COR-L47 (cell line): ENCODE data around the gene HIF1A.
A peak's percentile ranks its signal among the peaks of the same experiment; 100 is the strongest.
"Not testable (repeated sequence)": the region's sequence is repeated elsewhere in the genome, so short reads cannot be mapped to it uniquely, and the experiment has no call there.

Source experiments
- DNase-seq: peaks from one replicate; lab custom pipeline; 2025; lab: John Stamatoyannopoulos, UW

The HIF1A gene

DNA sequence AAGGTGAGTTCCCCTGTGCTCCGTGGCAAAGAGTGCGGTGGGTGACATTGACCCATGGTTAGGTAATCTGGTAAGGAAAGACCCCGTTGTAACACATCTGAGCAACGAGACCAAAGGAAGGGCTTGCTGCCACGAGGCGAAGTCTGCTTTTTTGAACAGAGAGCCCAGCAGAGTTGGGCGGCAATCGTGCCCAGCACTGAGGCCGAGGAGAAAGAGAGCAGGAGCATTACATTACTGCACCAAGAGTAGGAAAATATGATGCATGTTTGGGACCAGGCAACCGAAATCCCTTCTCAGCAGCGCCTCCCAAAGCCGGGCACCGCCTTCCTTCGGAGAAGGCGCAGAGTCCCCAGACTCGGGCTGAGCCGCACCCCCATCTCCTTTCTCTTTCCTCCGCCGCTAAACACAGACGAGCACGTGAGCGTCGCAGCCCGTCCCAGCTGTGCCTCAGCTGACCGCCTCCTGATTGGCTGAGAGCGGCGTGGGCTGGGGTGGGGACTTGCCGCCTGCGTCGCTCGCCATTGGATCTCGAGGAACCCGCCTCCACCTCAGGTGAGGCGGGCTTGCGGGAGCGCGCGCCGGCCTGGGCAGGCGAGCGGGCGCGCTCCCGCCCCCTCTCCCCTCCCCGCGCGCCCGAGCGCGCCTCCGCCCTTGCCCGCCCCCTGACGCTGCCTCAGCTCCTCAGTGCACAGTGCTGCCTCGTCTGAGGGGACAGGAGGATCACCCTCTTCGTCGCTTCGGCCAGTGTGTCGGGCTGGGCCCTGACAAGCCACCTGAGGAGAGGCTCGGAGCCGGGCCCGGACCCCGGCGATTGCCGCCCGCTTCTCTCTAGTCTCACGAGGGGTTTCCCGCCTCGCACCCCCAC lies at the start of gene HIF1A:
Gene HIF1A (plus strand): TSS at position 684 of the 865 bp plus-strand sequence. CDS start 292 bp downstream, outside the sequence.
- peak; percentile 98 for DNase-seq

DNA sequence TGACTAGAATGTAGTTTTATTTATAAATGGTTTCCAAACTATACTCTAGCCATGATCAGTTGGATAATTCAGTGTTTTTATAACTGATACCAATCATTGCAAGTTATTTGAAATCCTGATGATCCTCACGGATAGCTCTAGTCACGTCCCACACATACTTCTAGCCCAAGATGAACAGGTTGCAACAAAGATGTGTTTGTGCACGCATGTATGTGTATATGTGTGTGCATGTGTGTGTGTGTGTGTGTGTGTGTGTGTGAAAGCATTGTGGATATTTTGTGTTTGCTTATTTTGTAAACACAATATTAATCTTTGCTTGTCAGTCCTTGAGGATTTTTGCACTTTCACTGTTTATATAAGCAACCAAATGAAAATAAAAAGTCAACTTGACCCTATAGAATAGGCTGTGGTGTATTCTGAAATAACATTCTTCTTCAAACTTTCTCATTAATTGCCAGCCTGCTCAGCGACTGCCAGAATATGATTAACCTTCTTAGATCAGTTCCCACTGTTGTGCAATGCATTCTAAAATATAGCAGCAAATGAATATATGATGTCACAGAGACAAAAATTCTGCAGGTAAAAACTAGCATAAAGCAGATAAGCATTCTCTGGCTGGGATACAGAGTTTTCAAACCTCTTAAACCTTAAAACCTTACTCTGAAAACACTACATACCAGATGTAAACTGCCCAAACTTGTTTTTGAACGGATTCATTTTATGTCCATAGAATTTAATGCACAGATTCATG lies 48.8 kb upstream of the HIF1A start:
- DNase-seq, result no peak

DNA sequence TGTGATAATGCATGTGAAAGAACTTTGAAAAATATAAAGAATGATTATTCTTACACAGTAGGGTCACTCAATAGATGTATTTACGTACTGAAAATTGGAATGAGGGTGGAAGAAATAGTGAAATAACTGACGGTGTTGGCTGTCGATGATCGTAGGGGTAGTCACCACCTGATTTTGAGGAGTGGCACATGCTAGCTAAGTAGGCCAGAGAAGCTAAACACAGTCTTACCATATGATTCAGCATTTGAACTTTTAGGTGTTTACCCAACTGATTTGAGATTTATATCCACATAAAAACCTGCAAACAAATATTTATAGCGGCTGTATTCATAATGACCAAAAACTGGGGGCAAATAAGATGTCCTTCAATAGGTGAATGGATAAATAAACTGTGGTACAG lies 47.6 kb upstream of the HIF1A start:
- no peak for DNase-seq

DNA sequence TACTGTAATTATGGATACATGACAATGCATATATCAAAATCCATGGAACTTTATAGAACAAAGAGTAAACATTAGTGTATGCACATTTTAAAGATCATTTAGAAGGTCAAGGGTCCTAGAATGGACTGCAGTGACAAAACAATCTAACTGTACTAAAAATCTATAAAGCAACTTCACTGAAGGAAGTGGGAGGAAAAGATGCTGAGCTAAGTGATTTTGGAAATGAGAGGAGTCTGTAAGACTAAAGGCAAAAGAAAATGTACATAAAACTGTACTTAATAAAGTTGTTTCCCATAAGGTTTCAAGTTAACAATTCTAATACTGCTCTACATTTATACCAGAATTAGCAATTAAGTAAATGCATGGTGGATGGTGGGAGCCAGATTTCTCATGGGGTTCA lies 46.9 kb upstream of the HIF1A start:
- DNase-seq, result no peak

GRCh38 chr14:61649283-61649682 lies 46.0 kb upstream of the HIF1A start:
- DNase-seq, result no peak

DNA sequence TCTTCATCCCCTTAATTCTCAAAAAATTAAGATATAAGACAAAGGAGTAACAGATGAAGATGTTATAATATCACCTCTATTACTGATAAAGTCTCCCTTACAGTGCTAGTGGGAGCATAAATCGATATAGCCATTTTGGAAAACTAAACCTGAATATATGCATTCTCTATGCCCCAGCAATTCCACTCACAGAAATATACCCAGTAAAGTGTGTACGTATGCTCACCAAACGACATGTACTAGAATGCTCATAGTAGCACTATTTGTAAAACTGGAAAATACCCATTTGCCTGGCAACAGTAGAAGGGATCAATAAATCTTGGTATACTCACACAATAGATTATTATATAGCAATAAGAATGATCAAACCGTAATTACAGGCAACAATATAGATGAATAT lies 44.0 kb upstream of the HIF1A start:
- no peak for DNase-seq

GRCh38 chr14:61652526-61653262 lies 42.6 kb upstream of the HIF1A start:
- DNase-seq, result no peak

GRCh38 chr14:61653507-61653906 lies 41.8 kb upstream of the HIF1A start:
- no peak for DNase-seq

DNA sequence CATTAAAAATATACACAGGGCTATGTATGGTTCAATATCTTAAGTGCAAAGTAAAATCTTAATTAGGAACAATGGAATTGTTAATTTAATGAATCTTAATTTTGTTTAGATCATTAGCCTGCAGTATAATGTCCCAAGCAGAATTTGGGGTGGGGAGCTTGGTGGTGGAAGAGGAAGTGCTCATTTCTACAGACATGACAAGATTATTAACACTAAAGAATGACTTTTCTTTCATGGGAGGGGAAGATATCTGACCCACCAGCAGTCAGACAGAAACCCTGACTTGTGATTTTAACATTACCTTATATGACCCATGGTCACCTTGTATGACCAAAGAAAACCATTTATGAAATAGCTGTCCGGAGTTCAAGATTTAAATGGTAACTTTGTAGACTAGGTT lies 41.3 kb upstream of the HIF1A start:
- DNase-seq, result no peak

GRCh38 chr14:61655777-61656176 lies 39.5 kb upstream of the HIF1A start:
- no peak for DNase-seq

DNA sequence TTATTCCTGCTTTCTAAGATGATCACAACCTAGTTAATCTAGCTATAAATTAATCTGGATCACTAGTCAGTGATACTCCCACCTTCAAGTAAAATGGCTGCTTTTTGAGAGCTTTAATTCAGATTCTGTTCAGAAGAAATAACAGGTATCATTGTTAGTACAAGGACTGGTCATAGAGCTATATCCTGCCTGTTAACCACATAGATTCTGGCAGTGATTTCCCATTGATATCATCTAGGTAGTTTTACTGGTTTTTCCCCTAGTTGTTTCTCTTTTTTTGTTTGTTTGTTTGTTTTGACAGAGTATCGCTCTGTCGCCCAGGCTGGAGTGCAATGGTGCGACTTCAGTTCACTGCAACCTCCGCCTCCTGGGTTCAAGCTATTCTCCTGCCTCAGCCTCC lies 39.0 kb upstream of the HIF1A start:
- DNase-seq, result no peak

GRCh38 chr14:61658111-61658510 lies 37.2 kb upstream of the HIF1A start:
- not testable (repeated sequence) for DNase-seq

GRCh38 chr14:61659582-61659981 lies 35.7 kb upstream of the HIF1A start:
- DNase-seq, result no peak

DNA sequence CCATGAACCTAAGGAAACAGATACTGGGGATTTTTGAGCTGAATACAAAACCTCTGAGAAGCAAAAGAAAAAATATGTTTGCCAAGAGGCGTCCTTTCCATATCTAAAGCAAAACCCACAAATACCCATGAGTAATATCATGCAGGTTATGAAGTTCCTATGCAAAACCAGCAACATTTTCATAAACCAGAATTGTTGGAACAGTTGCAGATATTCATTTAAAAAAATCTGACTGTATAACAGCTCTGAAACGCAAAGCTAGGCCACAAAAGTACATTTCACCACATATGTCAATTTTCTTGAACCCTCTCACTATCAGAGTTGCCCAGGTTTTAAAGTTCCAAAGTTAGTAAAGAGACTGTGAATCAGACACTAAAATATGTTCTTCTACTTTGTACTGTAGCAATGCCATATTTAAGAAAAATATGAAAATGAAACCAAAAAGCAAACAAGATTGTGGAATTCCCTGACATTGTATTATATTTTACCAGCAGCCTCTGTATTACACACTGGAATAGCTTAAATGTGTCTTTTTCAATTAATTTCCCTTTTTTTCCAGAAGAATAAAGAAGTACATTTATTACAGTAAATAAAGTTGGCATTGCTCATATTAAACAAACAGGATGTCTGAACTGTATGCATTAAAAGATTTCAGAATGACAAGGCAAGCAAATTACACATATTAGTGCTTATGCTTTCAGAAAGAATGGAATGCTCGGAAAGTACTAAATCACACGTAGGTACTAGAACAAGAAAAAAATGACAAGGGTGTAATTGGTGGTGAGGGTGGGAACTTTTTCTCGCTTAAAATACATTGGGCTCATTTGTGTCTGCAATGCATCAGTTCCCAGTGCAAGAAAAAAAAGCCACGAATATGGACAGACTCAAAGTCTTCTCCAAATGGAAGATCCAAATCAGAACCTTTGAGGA lies 33.6 kb upstream of the HIF1A start:
- no peak for DNase-seq

DNA sequence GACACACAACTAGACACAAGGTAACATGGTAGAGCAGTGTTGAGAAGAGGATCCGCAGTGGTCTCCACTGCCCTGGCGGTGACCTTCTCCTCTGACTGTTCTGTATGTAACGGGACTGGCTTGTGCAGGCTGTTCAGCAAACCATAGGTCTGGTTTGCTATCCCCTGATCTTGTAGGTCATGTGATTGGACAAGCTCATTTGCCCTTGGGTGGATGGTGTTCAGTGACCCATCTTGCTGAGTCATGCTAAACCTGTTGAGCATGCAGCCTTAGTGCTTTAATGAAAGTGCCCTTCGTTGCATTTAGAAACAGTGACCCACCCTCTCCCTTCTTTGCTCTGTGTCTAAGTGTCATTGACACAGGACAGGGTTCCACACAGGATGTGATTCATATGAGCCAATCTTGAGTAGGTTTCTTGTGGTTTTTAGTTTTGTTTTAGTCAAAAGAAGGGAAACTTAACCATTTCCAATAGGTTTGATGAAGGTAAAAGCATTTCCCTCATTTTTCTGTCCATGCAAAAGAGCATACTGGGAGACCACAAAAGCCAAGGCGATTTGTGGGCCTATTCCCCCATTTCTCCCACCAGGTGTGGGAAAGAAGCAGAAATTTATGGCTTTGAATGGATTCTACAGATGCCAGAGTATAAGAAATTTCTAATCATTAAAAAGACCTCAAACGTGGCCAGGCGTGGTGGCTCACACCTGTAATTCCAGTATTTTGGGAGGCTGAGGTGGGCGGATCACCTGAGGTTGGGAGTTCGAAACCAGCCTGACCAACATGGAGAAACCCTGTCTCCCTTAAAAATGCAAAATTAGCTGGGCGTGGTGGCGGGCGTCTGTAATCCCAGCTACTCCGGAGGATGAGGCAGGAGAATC lies 32.6 kb upstream of the HIF1A start:
- no peak for DNase-seq

DNA sequence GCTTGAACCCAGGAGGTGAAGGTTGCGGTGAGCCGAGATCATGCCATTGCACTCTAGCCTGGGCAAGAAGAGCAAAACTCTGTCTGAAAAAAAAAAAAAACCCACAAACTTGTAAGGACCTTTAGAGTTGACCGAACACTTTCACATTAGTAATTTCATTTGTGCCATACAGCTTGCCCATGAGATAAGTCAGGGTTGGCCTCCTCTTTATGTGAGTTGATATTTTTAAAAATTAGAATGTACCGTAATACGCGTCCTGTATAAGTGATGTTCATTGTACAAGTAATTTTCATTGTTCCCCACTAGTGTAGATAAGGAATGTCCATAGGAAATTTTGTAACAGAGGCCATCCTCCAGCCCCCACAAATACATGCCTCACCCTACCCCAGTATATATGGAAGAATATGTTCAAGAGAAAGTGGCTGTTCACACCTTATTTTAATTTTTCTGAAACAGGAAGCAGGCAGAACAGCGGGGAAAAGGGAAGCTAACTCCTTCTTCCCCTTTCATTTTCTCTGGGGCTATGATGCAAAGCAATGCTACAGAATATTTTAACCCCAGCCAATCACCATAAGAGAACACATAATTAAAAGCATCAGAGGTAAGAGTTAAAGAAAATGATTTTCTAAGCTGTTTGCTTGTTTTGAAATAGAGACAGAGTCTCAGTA lies 31.9 kb upstream of the HIF1A start:
- no peak for DNase-seq

- DNase-seq, result no peak
These were observed 27.0 kb upstream of the HIF1A start for GRCh38 chr14:61668282-61668681.

DNA sequence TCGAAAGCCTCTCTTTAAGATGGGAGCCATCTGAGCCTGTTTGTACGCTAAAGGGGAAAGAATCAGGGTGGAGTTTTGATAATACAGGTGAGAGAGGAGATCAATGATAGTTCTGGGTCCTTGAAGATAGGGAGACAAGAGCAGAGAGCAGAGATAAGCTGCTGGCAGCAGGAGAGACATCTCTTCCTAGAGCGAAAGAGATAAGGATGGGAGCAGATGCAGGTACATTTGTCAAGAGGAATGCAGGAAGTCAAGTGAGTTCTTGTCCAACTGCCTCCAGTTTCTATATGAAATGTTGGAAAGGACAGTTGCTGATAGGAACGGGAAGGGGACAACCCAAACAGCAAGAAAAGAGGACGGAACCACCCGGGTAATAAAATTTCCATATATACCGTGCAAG lies 24.7 kb upstream of the HIF1A start:
- DNase-seq, result no peak

DNA sequence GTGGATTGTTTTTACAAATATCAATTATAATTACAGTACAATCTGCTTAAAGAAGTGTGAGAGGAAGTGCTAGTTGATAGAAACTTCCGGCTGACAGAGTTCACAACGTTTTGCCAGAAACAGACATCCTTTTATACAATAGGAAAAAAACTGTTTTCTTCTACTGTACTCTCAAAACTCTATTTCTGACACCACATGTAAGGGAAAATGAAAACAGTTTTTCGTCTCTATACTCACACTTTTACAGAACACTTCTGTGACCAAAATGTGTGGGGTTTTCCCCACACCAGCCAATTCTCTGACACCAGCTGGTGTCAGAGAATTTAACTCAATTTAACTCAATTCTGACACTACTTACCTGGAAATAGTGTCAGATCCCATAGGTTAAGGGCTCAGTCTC lies 24.2 kb upstream of the HIF1A start:
- DNase-seq, result no peak

- no peak for DNase-seq
These were observed 22.5 kb upstream of the HIF1A start for GRCh38 chr14:61672796-61673195.
